Peyer's patch (tissue), 4 donors: ENCODE data around the gene RAPGEF1.

ENCODE experiments used
- POLR2A ChIP-seq, 2 donors: fragments of 450-650 bp; IDR thresholded peaks; one replicate each; pipeline ENCODE4 v1.5.1; 2017; ENCODE audit warnings: antibody characterized with exemption in 2 of 2, mild to moderate bottlenecking in 2 of 2, moderate library complexity in 2 of 2
- TF ChIP-seq, protein P1 (sequence below), 6 experiments: fragments of 450-650 bp in 4 of 6; fragments of 200-600 bp in 2 of 6; sonication (generic) in 1 of 6; IDR thresholded peaks; one replicate each; pipeline ENCODE4 v1.5.1; 2017 to 2019; ENCODE audit warnings: antibody characterized with exemption in 6 of 6, mild to moderate bottlenecking in 3 of 6, moderate library complexity in 1 of 6

DNA sequence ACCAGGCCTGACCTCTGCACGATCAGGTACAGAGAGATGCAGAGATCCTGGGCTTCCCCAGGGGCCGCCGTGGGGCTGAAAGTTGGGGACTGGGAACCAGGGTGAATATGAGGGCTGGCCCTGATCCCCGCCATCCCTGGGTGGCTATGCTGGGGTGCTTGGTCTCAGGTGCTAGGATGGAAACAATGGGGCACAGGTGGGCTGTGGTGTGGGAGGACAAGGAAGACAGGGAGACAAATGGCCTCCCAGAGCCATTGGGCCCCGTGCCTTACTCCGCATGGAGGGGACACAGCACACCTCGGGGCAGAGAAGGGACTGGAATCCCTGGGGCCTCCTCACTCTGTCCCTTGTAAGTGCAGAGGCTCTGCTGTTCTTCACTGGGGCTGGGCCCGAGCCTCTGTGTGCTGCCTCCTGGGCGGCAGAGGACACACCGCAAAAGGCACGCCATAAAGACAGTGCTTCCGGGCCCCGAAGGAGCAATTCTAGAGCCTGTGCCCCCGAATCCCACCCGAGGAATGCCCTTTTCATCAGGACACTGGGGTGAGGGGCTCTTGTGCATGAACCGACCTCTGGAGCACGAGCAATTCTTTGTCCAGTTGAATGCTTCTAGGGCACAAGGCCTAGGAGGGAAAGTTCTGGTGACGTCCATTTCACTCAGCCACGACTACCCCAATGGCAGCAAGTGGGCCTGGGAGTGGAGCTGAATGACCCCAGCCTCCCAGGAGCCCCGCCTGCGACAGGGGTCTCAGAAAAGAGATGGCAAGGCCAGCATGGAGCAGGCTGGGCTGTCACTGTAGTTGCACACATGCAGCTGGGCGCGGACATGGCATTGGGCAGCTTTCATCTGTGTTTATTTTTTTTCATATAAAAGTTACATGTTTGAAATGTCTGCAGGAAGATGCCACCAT, 163.7 kb downstream of the RAPGEF1 start:
- TF ChIP-seq, protein P1, sequence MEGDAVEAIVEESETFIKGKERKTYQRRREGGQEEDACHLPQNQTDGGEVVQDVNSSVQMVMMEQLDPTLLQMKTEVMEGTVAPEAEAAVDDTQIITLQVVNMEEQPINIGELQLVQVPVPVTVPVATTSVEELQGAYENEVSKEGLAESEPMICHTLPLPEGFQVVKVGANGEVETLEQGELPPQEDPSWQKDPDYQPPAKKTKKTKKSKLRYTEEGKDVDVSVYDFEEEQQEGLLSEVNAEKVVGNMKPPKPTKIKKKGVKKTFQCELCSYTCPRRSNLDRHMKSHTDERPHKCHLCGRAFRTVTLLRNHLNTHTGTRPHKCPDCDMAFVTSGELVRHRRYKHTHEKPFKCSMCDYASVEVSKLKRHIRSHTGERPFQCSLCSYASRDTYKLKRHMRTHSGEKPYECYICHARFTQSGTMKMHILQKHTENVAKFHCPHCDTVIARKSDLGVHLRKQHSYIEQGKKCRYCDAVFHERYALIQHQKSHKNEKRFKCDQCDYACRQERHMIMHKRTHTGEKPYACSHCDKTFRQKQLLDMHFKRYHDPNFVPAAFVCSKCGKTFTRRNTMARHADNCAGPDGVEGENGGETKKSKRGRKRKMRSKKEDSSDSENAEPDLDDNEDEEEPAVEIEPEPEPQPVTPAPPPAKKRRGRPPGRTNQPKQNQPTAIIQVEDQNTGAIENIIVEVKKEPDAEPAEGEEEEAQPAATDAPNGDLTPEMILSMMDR (IDR thresholded peaks at IDR 0.05): no peak
- TF ChIP-seq POLR2A (IDR thresholded peaks at IDR 0.05): no peak
